Activated T-cell treated with anti-CD3 and anti-CD28 coated beads, Interleukin-2, amount 50 U/mL, for 48 hours (primary cell): ENCODE data around the gene NPAS4.
"Not testable (repeated sequence)": the region's sequence is repeated elsewhere in the genome, so short reads cannot be mapped to it uniquely, and the experiment has no call there.

Source experiments
- DNase-seq, 2 experiments: peaks; one replicate each; pipeline ENCODE4 v3.0.0-alpha.2; 2020

NPAS4 gene

GRCh38 chr11:66420671-66421476, at the start of gene NPAS4:
TSS of gene NPAS4 (plus strand) at chr11:66421035. CDS start at chr11:66421180, 145 bp downstream.
- DNase-seq = no peak

GRCh38 chr11:66371627-66372415, 49.0 kb upstream of the NPAS4 start, which contains the start of gene SLC29A2:
TSS of gene SLC29A2 (minus strand) at chr11:66371760. CDS start at chr11:66371591, 169 bp downstream.
- peak; percentile 87 to 90 for DNase-seq

- no peak for DNase-seq
These were observed 47.6 kb upstream of the NPAS4 start for GRCh38 chr11:66373265-66373664.

GRCh38 chr11:66373690-66374287, 47.0 kb upstream of the NPAS4 start:
- not testable (repeated sequence) for DNase-seq

DNA sequence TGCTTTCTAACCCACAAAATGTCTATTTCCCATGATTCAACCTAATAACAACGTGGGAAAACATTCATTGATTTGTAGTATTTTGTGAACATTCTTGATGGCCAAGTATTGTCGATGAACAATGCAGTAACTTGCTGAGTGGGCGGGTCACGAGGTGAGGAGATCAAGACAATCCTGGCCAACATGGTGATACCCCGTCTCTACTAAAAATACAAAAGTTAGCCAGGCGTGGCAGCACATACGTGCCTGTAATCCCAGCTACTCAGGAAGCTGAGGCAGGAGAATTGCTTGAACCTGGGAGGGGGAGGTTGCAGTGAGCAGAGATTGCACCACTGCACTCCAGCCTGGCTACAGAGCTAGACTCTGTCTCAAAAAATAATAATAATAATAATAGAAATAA, 40.6 kb upstream of the NPAS4 start:
- DNase-seq = peak in 1 of 2 experiments; percentile 19

GRCh38 chr11:66384316-66384715, 36.5 kb upstream of the NPAS4 start:
- DNase-seq = not testable (repeated sequence)

DNA sequence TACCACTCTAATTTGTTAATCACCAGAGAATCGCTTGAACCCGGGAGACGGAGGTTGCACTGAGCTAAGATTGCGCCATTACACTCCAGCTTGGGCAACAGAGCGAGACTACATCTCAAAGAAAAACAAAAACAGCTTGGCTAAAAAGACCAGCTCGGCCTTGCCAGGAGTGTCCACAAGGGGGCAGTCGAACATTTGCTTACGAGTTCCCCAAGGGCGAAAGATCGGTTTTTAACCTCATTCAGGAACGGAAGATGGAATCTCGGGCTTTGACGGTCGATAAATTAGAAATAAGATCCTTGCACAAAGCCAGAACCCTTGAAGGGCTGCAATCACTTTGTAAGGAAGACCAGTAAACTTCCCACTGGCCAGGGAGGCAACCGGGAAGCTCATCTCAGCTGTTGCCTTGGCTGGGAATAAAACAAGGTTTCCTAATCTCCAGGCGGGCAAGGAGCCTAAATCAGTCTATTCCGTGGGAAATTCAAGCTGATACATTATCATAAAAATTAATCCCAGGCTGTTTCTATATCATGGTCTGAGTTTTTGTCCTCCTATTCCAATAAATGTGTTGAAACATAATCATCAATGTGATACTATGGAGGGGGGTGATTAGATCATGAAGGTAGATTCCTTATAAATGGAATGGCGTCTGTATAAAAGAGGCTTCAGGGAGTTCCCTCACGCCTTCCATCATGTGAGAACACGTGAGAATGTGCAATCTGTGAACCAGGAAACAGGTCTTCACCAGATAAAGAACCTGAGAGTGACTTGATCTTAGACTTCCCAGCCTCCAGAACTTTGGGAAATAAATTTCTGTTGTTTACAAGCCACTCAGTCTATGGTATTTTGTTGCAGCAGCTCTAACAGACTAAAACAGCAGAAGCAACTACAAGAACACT, 34.4 kb upstream of the NPAS4 start:
- DNase-seq = peak; percentile 89 to 91

DNA sequence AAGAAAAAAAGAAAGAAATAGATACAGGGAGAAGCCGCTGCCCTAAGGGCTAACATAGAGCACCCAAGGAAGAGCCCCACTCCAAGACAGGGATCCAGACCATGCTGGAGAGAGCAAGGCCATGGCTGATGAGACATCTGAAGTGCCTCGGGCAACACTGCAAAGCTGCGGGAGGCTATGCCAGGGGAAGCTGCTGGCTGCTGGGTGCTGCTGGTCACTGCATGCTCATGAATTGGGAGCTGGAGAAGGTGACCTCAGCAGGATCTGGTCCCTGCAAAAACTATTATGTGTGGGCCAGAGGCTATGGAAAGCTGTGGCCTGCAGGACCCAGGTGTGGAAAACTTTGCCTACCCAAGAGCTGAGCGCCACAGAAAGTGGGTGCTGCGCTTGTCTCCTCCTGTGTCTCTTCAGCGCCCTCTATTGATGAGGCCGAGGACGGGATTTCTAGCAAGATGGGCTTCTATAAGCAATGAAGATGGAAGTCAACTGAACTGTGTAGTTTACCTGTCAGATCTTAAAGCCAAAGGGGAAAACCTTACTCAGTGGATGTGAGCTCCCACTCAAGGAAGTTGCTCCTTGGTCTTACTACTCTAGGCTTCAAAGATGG, 32.0 kb upstream of the NPAS4 start:
- peak; percentile 80 to 81 for DNase-seq

GRCh38 chr11:66391322-66391721, 29.5 kb upstream of the NPAS4 start:
- no peak for DNase-seq

DNA sequence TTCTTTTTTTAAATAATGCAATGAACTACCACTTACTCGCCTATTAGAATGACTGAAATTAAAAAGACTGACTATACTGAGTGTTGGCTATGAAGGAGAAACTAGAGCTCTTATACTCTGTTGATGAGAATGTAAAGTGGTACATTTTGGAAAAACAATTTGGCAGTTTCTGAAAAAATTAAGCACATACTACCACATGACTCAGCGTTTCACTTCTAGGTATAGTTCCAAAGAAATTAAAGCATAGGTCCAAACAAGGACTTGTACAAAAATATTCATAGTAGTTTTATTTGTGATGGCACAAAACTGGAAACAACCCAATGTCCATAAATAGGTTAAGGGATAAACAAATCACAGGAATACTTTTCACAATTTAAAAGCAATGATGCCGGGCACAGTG, 26.9 kb upstream of the NPAS4 start:
- no peak for DNase-seq

DNA sequence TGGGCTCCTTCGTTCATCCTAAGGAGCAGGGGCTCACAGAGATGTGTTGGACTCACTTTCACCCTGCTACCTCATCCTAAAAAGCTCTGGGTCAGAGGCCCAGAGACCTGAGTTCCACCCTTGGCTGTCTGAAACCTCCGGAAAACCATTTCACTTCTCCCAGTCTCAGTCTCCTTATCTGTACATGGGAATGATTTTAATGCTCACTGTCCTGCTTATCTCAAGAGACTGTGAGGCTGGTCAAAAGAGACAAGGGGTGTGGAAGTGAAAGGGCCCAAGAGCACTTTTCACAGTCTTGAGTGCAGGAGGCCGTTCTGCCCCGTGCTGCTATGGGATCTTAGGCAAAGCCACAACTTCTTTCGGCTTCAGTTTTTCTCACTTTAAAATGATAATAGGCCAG, 13.2 kb upstream of the NPAS4 start:
- no peak for DNase-seq

DNA sequence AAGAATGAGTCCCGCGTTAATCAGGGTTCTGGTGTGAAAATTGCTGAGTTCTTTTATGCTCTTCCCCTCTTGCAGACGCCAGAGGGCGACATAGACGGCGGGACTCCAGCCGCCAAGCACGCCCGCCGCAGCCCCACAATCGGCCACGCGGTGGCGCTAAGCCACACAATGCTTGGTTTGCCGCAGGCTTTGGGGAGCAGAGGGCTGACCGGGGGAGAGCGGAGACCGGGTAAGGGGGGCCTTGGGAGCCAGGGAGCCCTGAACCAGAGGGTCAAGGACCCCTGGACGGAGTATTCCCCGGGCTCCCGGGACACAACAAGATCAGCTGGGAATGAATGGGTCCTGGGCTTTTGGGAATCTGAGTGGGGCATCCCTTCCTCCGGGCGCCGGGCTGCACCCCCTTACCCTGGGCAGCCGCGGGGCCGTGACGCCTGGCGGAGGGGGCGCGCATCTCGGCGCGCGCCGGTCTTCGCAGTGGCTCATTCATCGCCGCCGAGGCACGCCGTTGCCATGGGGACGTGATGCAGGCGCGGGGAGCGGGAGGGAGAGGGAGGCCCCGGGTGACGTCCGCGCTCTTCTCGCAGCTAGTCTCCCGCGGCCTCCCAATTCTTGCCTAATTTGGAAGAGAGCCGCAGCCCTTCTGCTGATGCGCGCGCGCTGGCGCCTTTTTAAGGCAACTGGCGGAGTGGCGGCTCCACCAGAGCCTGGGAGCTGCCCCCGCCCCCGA, 12.2 kb upstream of the NPAS4 start:
- DNase-seq = peak; percentile 99

DNA sequence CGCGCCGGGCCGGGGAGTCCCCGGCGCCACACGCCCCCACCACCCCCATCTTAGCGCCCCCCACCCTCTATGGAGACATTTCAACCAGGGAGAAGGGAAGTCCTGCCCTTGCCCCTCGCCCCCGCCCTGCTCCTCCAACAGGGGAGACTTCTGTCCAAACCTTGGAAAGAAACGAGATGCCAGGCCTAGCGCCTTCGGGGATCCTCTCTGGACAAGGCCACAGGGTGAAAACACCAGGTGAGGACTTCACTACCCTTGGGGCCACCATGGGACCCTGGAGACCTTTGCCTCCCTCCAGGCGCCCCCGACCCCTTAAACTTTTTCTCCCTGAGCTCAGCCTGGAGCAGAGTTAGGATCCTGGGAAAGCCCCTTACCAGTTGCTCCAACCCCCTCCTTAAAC, 11.6 kb upstream of the NPAS4 start:
- DNase-seq = no peak

- DNase-seq = no peak
These were observed 10.6 kb upstream of the NPAS4 start for GRCh38 chr11:66410191-66410590.

- DNase-seq = no peak
These were observed 9.5 kb upstream of the NPAS4 start for GRCh38 chr11:66411323-66411722.

DNA sequence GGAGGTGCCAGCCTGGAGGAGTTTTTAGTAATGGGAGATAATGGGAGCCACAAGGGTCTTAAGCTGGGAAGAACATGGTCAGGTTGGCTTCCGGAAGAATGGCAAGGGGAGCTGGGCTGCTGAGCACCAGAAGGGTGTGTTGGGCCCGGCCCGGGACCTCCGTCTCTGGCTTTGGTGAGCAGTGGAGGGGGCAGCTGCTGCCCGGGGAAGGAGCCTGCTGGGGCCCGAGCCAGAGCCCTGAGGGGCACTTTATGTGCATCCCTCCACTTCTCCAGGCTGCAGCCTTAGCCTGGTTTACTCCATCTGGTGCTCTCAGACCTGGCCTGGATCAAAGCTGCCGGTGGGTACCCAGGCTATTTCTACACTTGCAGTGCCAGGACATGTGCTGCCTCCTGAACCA, 8.7 kb upstream of the NPAS4 start:
- no peak for DNase-seq

- DNase-seq = no peak
These were observed 7.7 kb upstream of the NPAS4 start for GRCh38 chr11:66413167-66413566.

DNA sequence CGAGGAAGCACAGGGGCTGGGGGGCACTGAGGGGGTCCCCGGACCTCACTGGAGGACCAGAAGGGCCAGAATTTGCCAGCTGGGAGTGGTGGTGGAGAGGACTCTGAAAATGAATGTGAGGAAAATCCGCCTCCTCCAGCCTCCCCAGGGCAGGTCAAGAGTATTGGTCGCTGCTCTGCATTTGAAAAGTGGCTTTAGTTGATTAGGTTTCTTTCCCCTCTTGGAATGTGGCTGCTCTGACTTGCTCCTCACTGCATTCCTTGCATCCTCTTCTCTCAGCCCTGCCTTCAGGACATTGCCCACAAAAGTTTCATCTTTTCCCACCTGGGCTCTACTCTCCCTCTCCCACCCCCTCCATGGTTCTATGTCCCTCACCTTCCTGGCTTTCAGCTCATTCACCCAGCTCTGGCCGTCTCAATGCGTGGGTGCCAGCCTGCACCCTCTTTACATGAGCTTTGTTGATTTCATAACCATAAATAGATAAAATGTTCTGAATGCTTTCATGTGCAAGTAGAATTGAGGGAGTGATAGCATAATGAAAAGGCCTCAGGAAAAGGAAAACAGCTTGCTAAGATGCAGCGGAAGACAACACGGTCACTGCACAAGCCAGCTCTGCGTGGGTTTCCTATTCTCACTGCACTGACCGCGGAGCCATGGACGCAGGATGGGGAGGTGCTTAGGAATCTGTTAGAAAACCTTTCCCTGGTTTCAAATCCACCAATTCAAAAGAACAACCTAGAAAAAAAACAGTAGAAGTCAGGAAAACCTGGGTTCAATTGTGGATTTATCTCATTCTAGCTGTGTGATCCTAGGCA, 6.5 kb upstream of the NPAS4 start:
- no peak for DNase-seq

DNA sequence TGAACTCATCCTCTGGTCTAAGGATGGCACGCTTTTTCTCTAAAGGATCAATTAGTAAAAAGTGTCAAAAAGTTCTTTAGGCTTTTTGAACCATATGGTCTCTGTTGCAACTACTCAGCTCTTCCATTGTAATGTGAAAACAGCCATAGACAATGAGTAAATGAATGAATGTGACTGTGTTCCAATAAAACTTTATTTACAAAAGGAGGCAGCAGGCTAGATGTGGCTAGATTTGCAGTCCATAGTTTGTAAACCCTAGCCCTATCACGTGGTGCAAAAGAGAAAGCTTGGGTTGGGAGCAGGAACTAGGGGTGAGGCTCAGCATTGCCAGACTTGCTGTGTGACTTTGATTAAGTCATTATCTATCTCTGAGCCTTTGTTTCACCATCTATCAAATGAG, 5.4 kb upstream of the NPAS4 start:
- no peak for DNase-seq

DNA sequence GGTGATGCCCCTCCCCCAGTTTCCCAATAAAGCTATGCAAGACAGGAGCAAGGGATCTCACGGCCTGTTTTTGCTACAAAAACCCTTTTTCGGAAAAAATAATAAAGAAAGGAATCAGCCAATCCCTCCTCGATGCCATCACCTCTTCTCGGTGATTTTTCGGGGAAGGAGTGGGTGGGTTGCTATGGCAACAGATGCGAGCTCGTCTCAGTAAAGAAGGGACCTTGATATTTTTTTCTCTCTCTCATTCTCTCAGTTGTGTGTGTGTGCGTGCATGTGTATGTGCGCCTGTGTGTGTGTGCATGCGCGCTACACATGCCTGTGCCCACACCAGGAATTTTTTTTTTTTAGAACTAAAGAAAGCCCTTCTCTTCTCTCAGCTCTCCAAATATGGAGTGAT, 3.8 kb upstream of the NPAS4 start:
- DNase-seq = peak; percentile 53 to 58
